ENCODE measurements around the gene DNAJC11.

DNAJC11 gene

DNA sequence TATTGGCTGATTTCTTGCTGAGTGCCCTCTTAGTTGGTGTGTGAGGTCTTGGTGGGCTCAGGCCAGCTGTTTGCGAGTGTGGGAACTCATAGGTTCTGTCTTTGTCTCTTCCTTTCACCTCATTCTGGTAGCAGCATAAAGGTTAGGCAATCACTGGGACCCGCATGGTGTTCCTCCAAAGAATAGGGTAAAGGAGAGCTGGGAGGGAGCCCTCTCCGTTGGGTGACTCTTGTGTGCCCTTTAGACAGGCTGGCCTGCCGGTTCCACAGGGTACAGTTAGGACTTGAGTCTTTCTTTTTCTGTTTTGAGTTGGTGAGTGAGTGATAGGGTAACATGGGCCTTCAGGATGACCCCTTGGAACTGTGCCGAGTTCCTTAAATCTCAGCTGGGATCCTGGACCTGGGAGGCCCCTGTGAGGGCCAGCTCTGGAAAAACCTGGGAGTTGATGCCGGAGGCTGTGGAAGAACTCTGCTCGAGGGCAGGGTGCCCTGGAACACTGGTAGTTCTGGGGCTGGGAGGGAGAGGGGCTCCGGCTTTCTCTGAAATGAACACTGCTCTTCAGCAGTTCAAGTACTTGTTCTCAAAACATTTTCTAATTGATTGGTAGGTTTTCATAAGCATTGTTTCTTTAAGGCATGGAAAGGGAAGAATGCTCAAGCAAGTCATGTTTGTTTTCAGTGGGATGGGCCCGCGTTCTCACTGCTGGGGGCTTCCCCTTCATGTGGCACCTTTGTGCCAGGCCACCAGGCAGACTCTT is 79.0 kb downstream of the DNAJC11 start:
- H3K4me3 ChIP-seq (ENCODE audit: insufficient read depth in 1 of 2, low read depth in 1 of 2, low read length in 2 of 2): no peak overlapping the region
- H4K91ac ChIP-seq (ENCODE audit: low read length): no peak overlapping the region
- H3K36me3 ChIP-seq (ENCODE audit: control insufficient read depth in 1 of 2, insufficient read depth in 2 of 2, low read depth in 1 of 2, low read length in 2 of 2): peaks cover 63 to 67% of the 10 kb centered on the region in 2 experiments
- WGBS: 98% methylated on average over 9 of the region's 10 CpGs
- H2BK120ac ChIP-seq (ENCODE audit: low read depth, low read length): no peak overlapping the region
- no peak overlapping the region for H3K23ac ChIP-seq (ENCODE audit: low read length in 2 of 2)
- H3K27ac ChIP-seq (ENCODE audit: low read length, poor library complexity, severe bottlenecking): no peak overlapping the region
- H3K27me3 ChIP-seq (ENCODE audit: control insufficient read depth in 1 of 2, insufficient read depth in 1 of 2, low read length in 2 of 2): no peaks in the 10 kb centered on the region
- H3K18ac ChIP-seq (ENCODE audit: low read depth in 1 of 2, low read length in 2 of 2): no peak overlapping the region
- peaks cover 35% of the 10 kb centered on the region for H3K79me1 ChIP-seq (replicated peaks; ENCODE audit: low read length, poor library complexity, severe bottlenecking)
- DNase-seq: no peak
- H3K4me2 ChIP-seq (ENCODE audit: low read length, poor library complexity, severe bottlenecking): no peak overlapping the region
- peak overlapping the region; percentile 9 for H2AK5ac ChIP-seq (ENCODE audit: low read length, severe bottlenecking)
- H2AFZ ChIP-seq (ENCODE audit: low read depth, low read length): no peak overlapping the region
- no peak overlapping the region for H4K8ac ChIP-seq (ENCODE audit: low read length)
- H2BK5ac ChIP-seq (ENCODE audit: low read depth, low read length, poor library complexity, severe bottlenecking): no peak overlapping the region
- H2BK12ac ChIP-seq (ENCODE audit: low read length in 2 of 2): no peak overlapping the region
- H3K4ac ChIP-seq (ENCODE audit: low read depth in 1 of 2, low read length in 2 of 2): no peak overlapping the region
- H2BK15ac ChIP-seq (ENCODE audit: low read depth, poor library complexity, severe bottlenecking): no peak overlapping the region
- no peak overlapping the region for H3K14ac ChIP-seq (ENCODE audit: low read length in 2 of 2)
- no peaks in the 10 kb centered on the region for H3K9me3 ChIP-seq (ENCODE audit: control insufficient read depth, low read length)
- peak overlapping the region; percentile 17 for H3K9ac ChIP-seq (ENCODE audit: low read length)
- peaks cover 16% of the 10 kb centered on the region for H3K4me1 ChIP-seq (ENCODE audit: control insufficient read depth, insufficient read depth, low read depth, low read length)

DNA sequence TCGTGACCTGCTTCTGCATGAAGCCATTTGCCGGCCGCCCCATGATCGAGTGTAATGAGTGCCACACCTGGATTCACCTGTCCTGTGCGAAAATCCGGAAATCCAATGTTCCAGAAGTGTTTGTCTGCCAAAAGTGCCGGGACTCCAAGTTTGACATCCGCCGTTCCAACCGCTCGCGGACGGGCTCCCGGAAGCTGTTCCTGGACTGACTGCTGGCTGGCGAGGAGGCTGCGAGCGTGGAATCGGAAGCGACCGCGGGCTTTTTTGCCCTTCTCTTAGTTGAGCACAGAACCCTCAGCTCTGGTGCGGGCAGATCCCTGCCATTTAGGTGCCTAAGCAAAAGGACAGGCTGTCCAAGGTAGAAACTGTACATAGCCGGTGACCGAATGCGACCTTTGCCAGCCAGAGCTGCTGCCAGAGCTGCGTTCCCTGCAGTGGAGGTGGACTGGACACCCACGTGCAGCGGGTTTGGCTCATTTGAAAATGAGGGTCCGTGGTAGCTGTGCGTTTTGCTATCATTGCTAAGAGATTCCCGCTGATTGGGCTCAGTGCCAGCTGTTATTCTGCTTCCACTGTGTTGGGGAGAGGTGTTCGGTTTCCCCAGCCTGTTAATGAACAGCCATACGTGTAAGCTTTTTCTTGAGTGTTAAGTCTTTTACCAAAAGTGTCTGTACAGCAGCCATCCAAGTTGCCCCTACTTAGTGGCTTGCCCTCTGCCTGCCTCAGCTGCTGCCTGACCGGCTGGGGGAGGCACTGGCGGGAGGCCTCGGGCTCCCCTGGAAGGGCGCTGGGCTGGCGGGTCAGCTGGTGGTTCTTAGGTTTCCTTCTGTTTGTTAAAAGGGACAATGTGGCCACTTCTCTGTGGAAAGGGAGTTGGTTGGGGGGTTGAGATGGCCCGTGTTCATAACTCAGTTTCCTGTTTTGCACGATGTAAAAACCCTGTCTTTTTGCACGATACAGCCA is 79.9 kb downstream of the DNAJC11 start:
- Histone ChIP-seq H2AFZ (ENCODE audit: low read depth, low read length) (no peak overlapping the region), H3K9me3 (ENCODE audit: control insufficient read depth, low read length) (no peaks in the 10 kb centered on the region), H4K91ac (ENCODE audit: low read length) (no peak overlapping the region), H3K79me1 (replicated peaks; ENCODE audit: low read length, poor library complexity, severe bottlenecking) (peaks cover 28% of the 10 kb centered on the region), H2BK5ac (ENCODE audit: low read depth, low read length, poor library complexity, severe bottlenecking) (no peak overlapping the region), H3K4ac (ENCODE audit: low read depth in 1 of 2, low read length in 2 of 2) (no peak overlapping the region), H4K8ac (ENCODE audit: low read length) (no peak overlapping the region), H2BK15ac (ENCODE audit: low read depth, poor library complexity, severe bottlenecking) (no peak overlapping the region), H3K14ac (ENCODE audit: low read length in 2 of 2) (no peak overlapping the region), H3K27me3 (ENCODE audit: control insufficient read depth in 1 of 2, insufficient read depth in 1 of 2, low read length in 2 of 2) (no peaks in the 10 kb centered on the region), H2BK120ac (ENCODE audit: low read depth, low read length) (no peak overlapping the region), H3K18ac (ENCODE audit: low read depth in 1 of 2, low read length in 2 of 2) (no peak overlapping the region), H3K4me2 (ENCODE audit: low read length, poor library complexity, severe bottlenecking) (no peak overlapping the region), H2BK12ac (ENCODE audit: low read length in 2 of 2) (no peak overlapping the region), H3K23ac (ENCODE audit: low read length in 2 of 2) (no peak overlapping the region), H3K27ac (ENCODE audit: low read length, poor library complexity, severe bottlenecking) (no peak overlapping the region), H3K9ac (ENCODE audit: low read length) (no peak overlapping the region), H3K4me3 (ENCODE audit: insufficient read depth in 1 of 2, low read depth in 1 of 2, low read length in 2 of 2) (no peak overlapping the region), H3K36me3 (ENCODE audit: control insufficient read depth in 1 of 2, insufficient read depth in 2 of 2, low read depth in 1 of 2, low read length in 2 of 2) (peaks cover 58 to 61% of the 10 kb centered on the region in 2 experiments), H3K4me1 (ENCODE audit: control insufficient read depth, insufficient read depth, low read depth, low read length) (peaks cover 17% of the 10 kb centered on the region), H2AK5ac (ENCODE audit: low read length, severe bottlenecking) (no peak overlapping the region)
- no peak for DNase-seq
- whole genome bisulfite sequencing: 95% methylated on average over 41 of the region's 41 CpGs

DNA sequence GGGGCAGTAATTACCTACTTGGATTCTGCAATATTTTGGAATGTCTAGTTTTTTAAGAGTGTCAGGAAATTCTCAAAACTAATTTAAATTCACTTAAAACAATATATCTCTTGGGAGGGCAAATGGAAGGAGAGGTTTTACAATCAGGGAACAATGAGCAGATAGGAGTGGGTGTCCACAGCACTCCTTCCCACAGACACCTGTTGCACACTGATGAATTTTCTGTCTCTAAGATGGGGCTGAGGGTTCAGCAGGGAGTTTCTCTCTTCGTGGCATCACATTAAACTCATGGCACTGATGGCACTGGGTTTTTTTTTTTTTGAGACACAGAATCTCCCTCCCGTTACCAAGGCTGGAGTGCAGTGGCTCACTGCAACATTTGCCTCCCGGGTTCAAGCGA is 82.6 kb downstream of the DNAJC11 start:
- WGBS: 93% methylated on average over 4 of the region's 4 CpGs
- no peak overlapping the region for H2BK120ac ChIP-seq (ENCODE audit: low read depth, low read length)

More for the DNA sequence above, 82.6 kb downstream of the DNAJC11 start:
- no peak overlapping the region for H3K23ac ChIP-seq (ENCODE audit: low read length in 2 of 2)
- no peak overlapping the region for H2AK5ac ChIP-seq (ENCODE audit: low read length, severe bottlenecking)
- no peak overlapping the region for H3K4me2 ChIP-seq (ENCODE audit: low read length, poor library complexity, severe bottlenecking)
- no peak overlapping the region for H3K9ac ChIP-seq (ENCODE audit: low read length)
- no peak overlapping the region for H2AFZ ChIP-seq (ENCODE audit: low read depth, low read length)
- H4K8ac ChIP-seq (ENCODE audit: low read length): no peak overlapping the region
- H3K4me1 ChIP-seq (ENCODE audit: control insufficient read depth, insufficient read depth, low read depth, low read length): peaks cover 11% of the 10 kb centered on the region
- no peak overlapping the region for H2BK12ac ChIP-seq (ENCODE audit: low read length in 2 of 2)
- H3K27ac ChIP-seq (ENCODE audit: low read length, poor library complexity, severe bottlenecking): no peak overlapping the region
- no peaks in the 10 kb centered on the region for H3K27me3 ChIP-seq (ENCODE audit: control insufficient read depth in 1 of 2, insufficient read depth in 1 of 2, low read length in 2 of 2)
- H4K91ac ChIP-seq (ENCODE audit: low read length): no peak overlapping the region
- H3K18ac ChIP-seq (ENCODE audit: low read depth in 1 of 2, low read length in 2 of 2): no peak overlapping the region
- H2BK5ac ChIP-seq (ENCODE audit: low read depth, low read length, poor library complexity, severe bottlenecking): no peak overlapping the region
- H3K9me3 ChIP-seq (ENCODE audit: control insufficient read depth, low read length): no peaks in the 10 kb centered on the region
- no peak for DNase-seq
- peaks cover 25% of the 10 kb centered on the region for H3K79me1 ChIP-seq (replicated peaks; ENCODE audit: low read length, poor library complexity, severe bottlenecking)
- peaks cover 57 to 60% of the 10 kb centered on the region in 2 experiments for H3K36me3 ChIP-seq (ENCODE audit: control insufficient read depth in 1 of 2, insufficient read depth in 2 of 2, low read depth in 1 of 2, low read length in 2 of 2)
- no peak overlapping the region for H3K4ac ChIP-seq (ENCODE audit: low read depth in 1 of 2, low read length in 2 of 2)
- no peak overlapping the region for H3K14ac ChIP-seq (ENCODE audit: low read length in 2 of 2)
- no peak overlapping the region for H3K4me3 ChIP-seq (ENCODE audit: insufficient read depth in 1 of 2, low read depth in 1 of 2, low read length in 2 of 2)
- no peak overlapping the region for H2BK15ac ChIP-seq (ENCODE audit: low read depth, poor library complexity, severe bottlenecking)
